Panc1 (cell line): ENCODE data around the gene BLCAP. TPM values are rescaled to one million over a fixed set of nuclear protein-coding genes. Genes with fewer than 3 reads are reported as not detected.

ENCODE experiments used
- ATAC-seq: fragments of 200-7000 bp; cut with Tn5 transposase; 2 replicates; pipeline ENCODE4 v1.9.1; 2020; ENCODE audit warnings: mild to moderate bottlenecking, moderate library complexity
- BruUV-seq: library from RNA; stranded (reverse); fragments of 400-500 nt; replicated peaks from 2 replicates; lab custom pipeline; 2021; lab: Mats Ljungman, UMichigan
- CTCF ChIA-PET: fragments of 300-600 bp; sonication (Branson Sonifier 250); formaldehyde crosslinking; loops from one replicate; lab custom pipeline; 2022; ENCODE audit warnings: antibody characterized with exemption; lab: Charles Lee
- POLR2A ChIA-PET: fragments of 300-600 bp; sonication (Branson Sonifier 250); formaldehyde crosslinking; loops from one replicate; lab custom pipeline; 2022; ENCODE audit warnings: antibody characterized with exemption; lab: Charles Lee
- DNase-seq: peaks from one replicate; pipeline ENCODE4 v3.0.0-alpha.2; 2010; ENCODE audit warnings: low read depth, low spot score
- H3K27ac ChIP-seq: 2 replicates; pipeline ENCODE4 v1.5.1; 2011; ENCODE audit warnings: mild to moderate bottlenecking, low read length, inconsistent platforms
- H3K27me3 ChIP-seq: fragments of 200-500 bp; sonication (Bioruptor generic); 2 replicates; pipeline ENCODE4 v1.6.0; 2014; ENCODE audit warnings: low read length, inconsistent platforms; ENCODE audit not compliant: control insufficient read depth, insufficient read depth
- H3K36me3 ChIP-seq: fragments of 200-500 bp; sonication (Bioruptor generic); 2 replicates; pipeline ENCODE4 v1.5.1; 2014; ENCODE audit warnings: inconsistent platforms, mild to moderate bottlenecking, low read length, moderate library complexity; ENCODE audit not compliant: control insufficient read depth, insufficient read depth
- H3K4me1 ChIP-seq: 2 replicates; pipeline ENCODE4 v1.5.1; 2011; ENCODE audit warnings: inconsistent platforms, mild to moderate bottlenecking, low read length, moderate library complexity; ENCODE audit not compliant: control insufficient read depth, insufficient read depth
- H3K4me3 ChIP-seq, 2 experiments: 2 replicates each; pipeline ENCODE4 v1.5.1; 2011 to 2012; ENCODE audit warnings: low read depth in 2 of 2, low read length in 2 of 2, mild to moderate bottlenecking in 2 of 2, inconsistent platforms in 1 of 2, moderate library complexity in 1 of 2
- H3K9me3 ChIP-seq: fragments of 200-500 bp; sonication (Bioruptor generic); 2 replicates; pipeline ENCODE4 v1.5.1; 2014; ENCODE audit warnings: low read depth, mild to moderate bottlenecking, inconsistent platforms, low read length, moderate library complexity; ENCODE audit not compliant: control insufficient read depth, insufficient read depth
- POLR2AphosphoS5 ChIP-seq: IDR thresholded peaks from 2 replicates; pipeline ENCODE4 v1.6.1; 2012; ENCODE audit warnings: mild to moderate bottlenecking, low read depth, low read length, moderate library complexity
- REST ChIP-seq, 2 experiments: IDR thresholded peaks; 2 replicates each; pipeline ENCODE4 v1.6.1; 2011 to 2012; ENCODE audit warnings: low read depth in 2 of 2, control low read depth in 1 of 2, low read length in 1 of 2, mild to moderate bottlenecking in 1 of 2, moderate library complexity in 1 of 2; ENCODE audit not compliant: insufficient read depth in 1 of 2
- SIN3A ChIP-seq: IDR thresholded peaks from 2 replicates; pipeline ENCODE4 v1.6.1; 2012; ENCODE audit warnings: low read depth, mild to moderate bottlenecking, low read length, moderate library complexity, borderline replicate concordance; ENCODE audit not compliant: insufficient read depth
- TCF7L2 ChIP-seq: IDR thresholded peaks from 2 replicates; pipeline ENCODE4 v1.6.1; 2011; ENCODE audit warnings: mild to moderate bottlenecking, low read depth, low read length, inconsistent platforms
- in situ Hi-C: cut with HindIII; loops from 2 replicates; pipeline ENCODE4 v1.10.0; 2016; ENCODE audit warnings: low sequenced_read_pairs, low pct_unique_long_range_greater_than_20kb
- intact Hi-C: fragments of 100-400 bp; cut with micrococcal nuclease; formaldehyde crosslinking; loops from one replicate; pipeline ENCODE4 v1.10.0; 2022; ENCODE audit not compliant: unreplicated experiment
- total RNA-seq: library from RNA; stranded (reverse); gene quantifications from one replicate; pipeline ENCODE4 v1.2.1, GENCODE V29; 2021; ENCODE audit not compliant: unreplicated experiment
- TF ChIP-seq, protein P1 (sequence below): fragments of 450-650 bp; IDR thresholded peaks from 2 replicates; pipeline ENCODE4 v1.5.1; 2017; ENCODE audit warnings: mild to moderate bottlenecking

BLCAP gene
- total RNA-seq, 1 experiment from 2014 or later, result 50.1 TPM

DNA sequence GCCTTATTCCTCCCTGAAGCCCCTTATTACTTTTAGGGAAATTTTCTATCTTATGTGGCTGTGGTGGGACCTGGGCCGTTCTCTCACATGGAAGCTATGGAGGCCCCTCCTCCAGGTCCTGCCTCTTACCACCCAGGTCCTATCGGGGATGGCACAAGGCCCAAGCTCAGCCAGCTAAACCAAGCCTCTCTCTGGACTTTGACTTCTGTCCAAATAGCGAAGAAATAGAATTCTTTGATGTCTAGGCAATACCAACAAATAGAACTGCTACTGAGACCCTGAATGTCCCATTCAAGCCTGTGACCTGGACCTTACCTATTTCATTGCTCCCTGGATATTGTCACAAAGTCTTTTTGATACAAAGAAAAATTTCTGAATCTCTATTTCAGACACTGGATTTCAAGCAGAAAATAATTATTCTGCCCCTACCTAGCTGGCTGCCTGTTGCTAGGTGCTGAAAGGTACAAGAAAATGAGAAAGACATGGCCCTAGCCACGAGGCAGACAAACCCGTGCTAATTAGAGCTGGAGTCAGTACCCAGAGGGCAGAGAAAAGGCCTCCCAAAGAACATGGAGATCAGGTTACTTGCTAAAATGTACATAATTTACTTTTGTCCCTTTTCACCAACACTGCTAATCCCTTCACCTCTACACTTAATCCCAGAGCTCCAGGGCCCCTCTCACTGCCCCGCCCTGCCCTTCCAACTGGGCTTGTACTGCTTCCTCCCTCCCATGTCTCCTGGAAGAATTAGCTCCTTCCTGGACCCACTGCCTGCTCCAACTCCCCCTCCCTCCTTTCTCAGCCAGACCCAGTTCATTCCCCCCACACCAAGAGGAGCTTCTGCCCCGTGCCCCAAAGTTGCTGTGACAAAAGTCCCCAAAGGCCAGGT, 22.2 kb downstream of the BLCAP start:
- Histone ChIP-seq H3K9me3 (no peaks in the 10 kb centered on the region), H3K27me3 (no peaks in the 10 kb centered on the region), H3K27ac (no peak overlapping the region), H3K36me3 (no peaks in the 10 kb centered on the region), H3K4me3 (no peak overlapping the region), H3K4me1 (no peaks in the 10 kb centered on the region)
- no TSS peak for BruUV-seq
- in situ Hi-C loops (no loop called here), intact Hi-C loops (no loop called here)
- DNase-seq (no peak), ATAC-seq (no peak)
- ChIA-PET POLR2A (no interaction called here), CTCF (no interaction called here)
- TF ChIP-seq REST (IDR thresholded peaks at IDR 0.05; ENCODE audit: insufficient read depth in 1 of 2, low read depth in 2 of 2, low read length in 1 of 2) (no peak), SIN3A (no peak), TCF7L2 (no peak), POLR2AphosphoS5 (no peak)
- TF ChIP-seq, protein P1, sequence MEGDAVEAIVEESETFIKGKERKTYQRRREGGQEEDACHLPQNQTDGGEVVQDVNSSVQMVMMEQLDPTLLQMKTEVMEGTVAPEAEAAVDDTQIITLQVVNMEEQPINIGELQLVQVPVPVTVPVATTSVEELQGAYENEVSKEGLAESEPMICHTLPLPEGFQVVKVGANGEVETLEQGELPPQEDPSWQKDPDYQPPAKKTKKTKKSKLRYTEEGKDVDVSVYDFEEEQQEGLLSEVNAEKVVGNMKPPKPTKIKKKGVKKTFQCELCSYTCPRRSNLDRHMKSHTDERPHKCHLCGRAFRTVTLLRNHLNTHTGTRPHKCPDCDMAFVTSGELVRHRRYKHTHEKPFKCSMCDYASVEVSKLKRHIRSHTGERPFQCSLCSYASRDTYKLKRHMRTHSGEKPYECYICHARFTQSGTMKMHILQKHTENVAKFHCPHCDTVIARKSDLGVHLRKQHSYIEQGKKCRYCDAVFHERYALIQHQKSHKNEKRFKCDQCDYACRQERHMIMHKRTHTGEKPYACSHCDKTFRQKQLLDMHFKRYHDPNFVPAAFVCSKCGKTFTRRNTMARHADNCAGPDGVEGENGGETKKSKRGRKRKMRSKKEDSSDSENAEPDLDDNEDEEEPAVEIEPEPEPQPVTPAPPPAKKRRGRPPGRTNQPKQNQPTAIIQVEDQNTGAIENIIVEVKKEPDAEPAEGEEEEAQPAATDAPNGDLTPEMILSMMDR, result no peak

DNA sequence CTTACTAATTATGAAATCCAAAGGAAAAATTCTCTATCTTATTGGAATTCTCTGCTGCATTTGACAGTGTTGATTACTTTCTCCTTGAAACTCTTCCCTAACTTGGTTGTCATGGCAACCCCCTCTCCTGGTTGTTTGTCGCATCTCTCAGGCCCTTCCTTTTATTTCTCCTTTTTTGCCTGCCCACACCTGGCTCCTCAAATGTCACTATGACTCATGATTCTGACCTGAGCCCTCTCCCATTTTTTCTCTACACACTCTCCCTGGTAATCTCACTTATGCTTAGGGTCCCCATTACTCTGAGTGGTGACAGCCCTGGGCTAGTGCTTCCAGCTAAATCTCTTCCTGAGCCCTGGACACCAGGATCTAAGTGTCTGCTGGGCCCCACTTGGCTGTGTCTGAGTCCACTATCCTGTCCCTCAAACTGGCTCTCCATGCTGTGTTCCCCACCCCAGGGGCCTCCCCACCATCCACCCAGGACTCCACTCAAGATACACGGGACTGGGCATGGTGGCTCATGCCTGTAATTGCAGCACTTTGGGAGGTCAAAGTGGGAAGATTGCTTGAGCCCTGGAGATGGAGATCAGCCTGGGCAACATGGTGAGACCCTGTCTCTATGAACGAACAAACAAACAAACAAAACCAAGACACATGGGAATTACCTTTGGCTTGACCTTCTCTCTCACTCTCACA, 23.1 kb downstream of the BLCAP start:
- ATAC-seq, result no peak
- CTCF ChIA-PET, result no interaction called here
- BruUV-seq, result no TSS peak
- intact Hi-C loops, result no loop called here
- TF ChIP-seq SIN3A (no peak), REST (IDR thresholded peaks at IDR 0.05; ENCODE audit: insufficient read depth in 1 of 2, low read depth in 2 of 2, low read length in 1 of 2) (no peak), POLR2AphosphoS5 (no peak), TCF7L2 (no peak)
- TF ChIP-seq, protein P1, result no peak
- Histone ChIP-seq H3K4me3 (no peak overlapping the region), H3K4me1 (no peaks in the 10 kb centered on the region), H3K36me3 (no peaks in the 10 kb centered on the region), H3K27ac (no peak overlapping the region), H3K27me3 (no peaks in the 10 kb centered on the region), H3K9me3 (no peaks in the 10 kb centered on the region)
- POLR2A ChIA-PET, result no interaction called here
- in situ Hi-C loops, result no loop called here
- no peak for DNase-seq
